GM12878 (cell line): Measurements from ENCODE around the gene SLC1A1. TPM values are rescaled to one million over a fixed set of nuclear protein-coding genes. Genes with fewer than 3 reads are reported as not detected.

Experiments used
- ATAC-seq: fragments of 200-7000 bp; cut with Tn5 transposase; 3 replicates; pipeline ENCODE4 v1.9.1; 2020; ENCODE audit warnings: mild to moderate bottlenecking, moderate library complexity
- BruUV-seq: library from RNA; stranded (reverse); fragments of 400-500 nt; replicated peaks from 2 replicates; lab custom pipeline; 2021; lab: Mats Ljungman, UMichigan
- CTCF ChIA-PET: fragments of 300-600 bp; sonication (Branson Sonifier 250); formaldehyde crosslinking; extraction: SDS; loops from one replicate; lab custom pipeline; 2021; ENCODE audit warnings: inconsistent platforms; lab: Yijun Ruan, JAX
- POLR2A ChIA-PET: fragments of 350-600 bp; formaldehyde crosslinking; extraction: SDS; loops from one replicate; lab custom pipeline; 2021; ENCODE audit warnings: inconsistent platforms; lab: Charles Lee
- RAD21 ChIA-PET: fragments of 300-600 bp; sonication (Branson Sonifier 250); formaldehyde crosslinking; loops from one replicate; lab custom pipeline; 2023; ENCODE audit warnings: antibody characterized with exemption; ENCODE audit not compliant: unreplicated experiment; lab: Charles Lee
- SMC1A ChIA-PET: fragments of 300-600 bp; sonication (Branson Sonifier 250); formaldehyde crosslinking; loops from one replicate; lab custom pipeline; 2023; ENCODE audit not compliant: unreplicated experiment, uncharacterized antibody; lab: Charles Lee
- DNase-seq: peaks from one replicate; pipeline ENCODE4 v3.0.0-alpha.2; 2011; ENCODE audit warnings: low read depth, low spot score
- FAIRE-seq: peaks from 3 replicates; lab custom pipeline; 2011; peaks lifted over from hg19 to GRCh38; lab: Jason Lieb, UNC
- H2AFZ ChIP-seq: 2 replicates; pipeline ENCODE4 v1.6.0; 2011; ENCODE audit warnings: low read depth, low read length, control low read depth; ENCODE audit not compliant: control insufficient read depth
- H3K27ac ChIP-seq: 2 replicates; pipeline ENCODE4 v1.5.1; 2011; ENCODE audit warnings: control low read depth; ENCODE audit not compliant: control insufficient read depth, insufficient read depth
- H3K27me3 ChIP-seq, 2 experiments: replicated peaks in 1 of 2; 2 replicates each; pipeline versions ENCODE4 v1.6.0 to v1.6.1; 2011; ENCODE audit warnings: low read length in 1 of 2; ENCODE audit not compliant: control insufficient read depth in 2 of 2, insufficient read depth in 2 of 2
- H3K36me3 ChIP-seq, 2 experiments: 2 replicates each; pipeline ENCODE4 v1.5.1; 2011; ENCODE audit warnings: low read length in 1 of 2; ENCODE audit not compliant: control insufficient read depth in 2 of 2, insufficient read depth in 2 of 2
- H3K4me1 ChIP-seq: 2 replicates; pipeline ENCODE4 v1.6.1; 2011; ENCODE audit warnings: mild to moderate bottlenecking, low read length, moderate library complexity, mixed read lengths; ENCODE audit not compliant: control insufficient read depth, insufficient read depth
- H3K4me2 ChIP-seq: 2 replicates; pipeline ENCODE4 v1.6.0; 2011; ENCODE audit warnings: control low read depth; ENCODE audit not compliant: control insufficient read depth, insufficient read depth
- H3K4me3 ChIP-seq: fragments of 200-600 bp; sonication (generic); 2 replicates; pipeline ENCODE4 v1.5.1; 2016
- H3K79me2 ChIP-seq: 2 replicates; pipeline ENCODE4 v1.6.0; 2011; ENCODE audit warnings: low read length; ENCODE audit not compliant: control insufficient read depth, insufficient read depth
- H3K9ac ChIP-seq: 2 replicates; pipeline ENCODE4 v1.8.0; 2011; ENCODE audit warnings: low read length, control low read depth, mixed read lengths; ENCODE audit not compliant: control insufficient read depth, insufficient read depth
- H3K9me3 ChIP-seq: replicated peaks from 3 replicates; pipeline ENCODE4 v1.5.1; 2011; ENCODE audit warnings: mild to moderate bottlenecking, low read length; ENCODE audit not compliant: control insufficient read depth, insufficient read depth
- H4K20me1 ChIP-seq: 2 replicates; pipeline ENCODE4 v1.6.0; 2011; ENCODE audit not compliant: control insufficient read depth, insufficient read depth
- BCLAF1 ChIP-seq: fragments of 450-650 bp; IDR thresholded peaks from 2 replicates; pipeline ENCODE4 v1.6.1; 2017; ENCODE audit warnings: antibody characterized with exemption, mild to moderate bottlenecking, moderate library complexity
- BMI1 ChIP-seq: fragments of 450-650 bp; IDR thresholded peaks from 2 replicates; pipeline ENCODE4 v1.6.1; 2016; ENCODE audit warnings: mild to moderate bottlenecking, moderate library complexity, borderline replicate concordance
- FOS ChIP-seq: IDR thresholded peaks from 3 replicates; pipeline ENCODE4 v1.6.1; 2011; ENCODE audit warnings: borderline replicate concordance; ENCODE audit not compliant: insufficient read length; ENCODE audit errors: extremely low read depth
- MLLT1 ChIP-seq: fragments of 450-650 bp; IDR thresholded peaks from 2 replicates; pipeline ENCODE4 v1.6.1; 2016; ENCODE audit warnings: mild to moderate bottlenecking
- SIX5 ChIP-seq: IDR thresholded peaks from 2 replicates; pipeline ENCODE4 v1.6.1; 2011; ENCODE audit warnings: mild to moderate bottlenecking, low read depth, low read length, moderate library complexity; ENCODE audit not compliant: severe bottlenecking
- ZBTB33 ChIP-seq: fragments of 450-650 bp; IDR thresholded peaks from 2 replicates; pipeline ENCODE4 v1.6.1; 2017; ENCODE audit warnings: mild to moderate bottlenecking
- ZBTB40 ChIP-seq: fragments of 450-650 bp; IDR thresholded peaks from 2 replicates; pipeline ENCODE4 v1.6.1; 2016; ENCODE audit warnings: mild to moderate bottlenecking, moderate library complexity, borderline replicate concordance
- WGBS: methylation state at CpG from one replicate; pipeline ENCODE4 v1.1.6; 2016; ENCODE audit warnings: low lambda C conversion rate; ENCODE audit not compliant: insufficient replicate concordance, insufficient coverage; ENCODE audit errors: missing lambda C conversion rate; 5-methylcytosine and 5-hydroxymethylcytosine counted together
- in situ Hi-C: fragments of 300-500 bp; cut with MboI; formaldehyde crosslinking; loops from 9 replicates; pipeline ENCODE4 v1.14.3; 2018; ENCODE audit warnings: mixed read lengths
- intact Hi-C: fragments of 100-400 bp; cut with micrococcal nuclease; formaldehyde crosslinking; loops from one replicate; pipeline ENCODE4 v1.14.2; 2022; ENCODE audit not compliant: unreplicated experiment
- polyA plus RNA-seq, 11 experiments: library from polyadenylated mRNA; depleted of rRNA in 4 of 11; unstranded in 6 of 11; stranded (reverse) in 5 of 11; fragments of >200 nt; fragmentation: Nextera tagmentation in 4 of 11; fragmentation: Illumina TruSeq in 1 of 11; extraction: Ambion mirVana in 4 of 11; extraction: Trizol in 1 of 11; gene quantifications; 1 replicate in 1 of 11; 2 replicates in 10 of 11; pipeline versions ENCODE4 v1.2.1 to v1.2.3, GENCODE V29; 2011 to 2016; ENCODE audit warnings: inconsistent platforms in 2 of 11, missing spikeins in 2 of 11, low read depth in 1 of 11
- total RNA-seq, 4 experiments: library from RNA; depleted of rRNA in 3 of 4; stranded (reverse); fragments of >200 nt in 3 of 4; fragmentation: Illumina TruSeq in 1 of 4; extraction: Trizol in 1 of 4; gene quantifications; 2 replicates each; pipeline versions ENCODE4 v1.2.1 to v1.2.3, GENCODE V29; 2013 to 2021

Gene SLC1A1
- total and polyA plus RNA-seq, 10 of the 15 experiments (the other 5 are each of a cell fraction or from before 2014, with no cell fraction given) = 4.2 to 24.9 (median 18.3) TPM

- TF ChIP-seq BCLAF1 = no peak
These were observed 7.1 kb downstream of the SLC1A1 start (continued) for GRCh38 chr9:4497395-4497794.

GRCh38 chr9:4497855-4498254, 7.6 kb downstream of the SLC1A1 start:
- intact Hi-C loops (no loop called here), in situ Hi-C loops (no loop called here)
- H3K4me2 ChIP-seq = 0 out of 2 replicates have a peak overlapping the region, but pooled peaks have one; percentile 11
- no peaks in the 10 kb centered on the region for H3K9me3 ChIP-seq
- TF ChIP-seq ZBTB40 = peak; percentile 77
- no peak for TF ChIP-seq SIX5
- TF ChIP-seq ZBTB33 = no peak
- peak; percentile 94 for TF ChIP-seq MLLT1
- no peak for TF ChIP-seq BMI1
- TF ChIP-seq FOS = no peak
- RAD21 ChIA-PET = interaction anchor here (0.8 kb wide), 1 partner anchor 34 kb away, joined by 3 read pairs; no protein-coding TSS in a partner anchor
- no peaks in the 10 kb centered on the region; a peak in 1 of 4 replicates for H3K36me3 ChIP-seq
- peaks cover 71% of the 10 kb centered on the region for H3K79me2 ChIP-seq
- ATAC-seq = peak; percentile 67
- no peak for DNase-seq
- no peak overlapping the region for H3K9ac ChIP-seq
- no peak overlapping the region for H3K4me3 ChIP-seq
- H3K27ac ChIP-seq = no peak overlapping the region
- no peak for FAIRE-seq
- peak overlapping the region; percentile 26 for H2AFZ ChIP-seq
- POLR2A ChIA-PET = interaction anchor here (0.5 kb wide), 1 partner anchor 262 kb away, joined by 4 read pairs; no protein-coding TSS in a partner anchor
- H3K4me1 ChIP-seq = peaks cover 4% of the 10 kb centered on the region
- 81% methylated on average over 1 of the region's 1 CpG for WGBS
- H4K20me1 ChIP-seq = no peaks in the 10 kb centered on the region
- H3K27me3 ChIP-seq = no peaks in the 10 kb centered on the region
- CTCF ChIA-PET = interaction anchor here (1.0 to 1.1 kb wide), 2 partner anchors 13 to 52 kb away, joined by 3 read pairs; no protein-coding TSS in a partner anchor
- SMC1A ChIA-PET = interaction anchor here (1.3 to 1.5 kb wide), 3 partner anchors 8 to 18 kb away, joined by 4 to 6 read pairs (median 5); partner anchors contain the start of gene SLC1A1
- BruUV-seq = no TSS peak
